Adrenal gland (tissue), 5 donors: ENCODE measurements around the gene RNF138.

Experiments used
- POLR2A ChIP-seq, 2 donors: fragments of 450-650 bp; IDR thresholded peaks; one replicate each; pipeline ENCODE4 v1.6.1; 2017; ENCODE audit warnings: antibody characterized with exemption in 2 of 2, mild to moderate bottlenecking in 2 of 2, moderate library complexity in 1 of 2
- TF ChIP-seq, protein P1 (sequence below), 6 experiments: fragments of 450-650 bp in 4 of 6; fragments of 200-600 bp in 2 of 6; sonication (generic) in 1 of 6; IDR thresholded peaks; 1 replicate in 5 of 6; 2 replicates in 1 of 6; pipeline versions ENCODE4 v1.5.1 to v1.8.0; 2016 to 2021; ENCODE audit warnings: antibody characterized with exemption in 6 of 6, mild to moderate bottlenecking in 2 of 6, moderate library complexity in 1 of 6
- donor health status: DM: no; HTN: no; CAD: no.

DNA sequence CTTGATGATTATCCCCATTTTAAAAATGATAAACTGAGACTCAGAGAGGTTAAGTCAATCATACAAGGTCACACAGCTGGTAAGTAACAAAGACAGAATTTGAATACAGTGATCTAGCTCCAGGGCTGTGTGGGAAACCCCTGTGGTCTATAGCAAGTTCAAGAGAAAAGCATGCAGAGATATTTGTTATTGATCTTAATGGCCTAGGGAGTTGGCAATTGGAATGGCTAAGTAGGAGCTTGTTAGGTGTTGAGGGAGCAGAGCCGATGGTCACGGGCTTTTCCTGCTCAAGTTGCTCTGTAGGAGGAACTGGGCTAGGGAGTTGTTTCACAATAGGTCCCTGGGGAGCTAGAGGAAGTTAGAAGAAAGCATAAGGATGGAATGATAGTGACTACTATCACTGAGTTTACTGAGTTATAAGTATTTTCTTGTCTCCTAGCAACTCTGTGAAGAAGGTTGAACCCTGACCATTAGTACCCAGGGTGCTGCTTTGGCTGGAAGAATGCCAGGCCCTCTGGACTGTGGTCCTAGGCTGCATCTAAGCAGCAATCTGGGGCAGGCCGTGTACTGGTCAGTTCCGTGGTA, 43.1 kb upstream of the RNF138 start:
- TF ChIP-seq, protein P1, sequence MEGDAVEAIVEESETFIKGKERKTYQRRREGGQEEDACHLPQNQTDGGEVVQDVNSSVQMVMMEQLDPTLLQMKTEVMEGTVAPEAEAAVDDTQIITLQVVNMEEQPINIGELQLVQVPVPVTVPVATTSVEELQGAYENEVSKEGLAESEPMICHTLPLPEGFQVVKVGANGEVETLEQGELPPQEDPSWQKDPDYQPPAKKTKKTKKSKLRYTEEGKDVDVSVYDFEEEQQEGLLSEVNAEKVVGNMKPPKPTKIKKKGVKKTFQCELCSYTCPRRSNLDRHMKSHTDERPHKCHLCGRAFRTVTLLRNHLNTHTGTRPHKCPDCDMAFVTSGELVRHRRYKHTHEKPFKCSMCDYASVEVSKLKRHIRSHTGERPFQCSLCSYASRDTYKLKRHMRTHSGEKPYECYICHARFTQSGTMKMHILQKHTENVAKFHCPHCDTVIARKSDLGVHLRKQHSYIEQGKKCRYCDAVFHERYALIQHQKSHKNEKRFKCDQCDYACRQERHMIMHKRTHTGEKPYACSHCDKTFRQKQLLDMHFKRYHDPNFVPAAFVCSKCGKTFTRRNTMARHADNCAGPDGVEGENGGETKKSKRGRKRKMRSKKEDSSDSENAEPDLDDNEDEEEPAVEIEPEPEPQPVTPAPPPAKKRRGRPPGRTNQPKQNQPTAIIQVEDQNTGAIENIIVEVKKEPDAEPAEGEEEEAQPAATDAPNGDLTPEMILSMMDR (IDR thresholded peaks at IDR 0.05): no peak
- TF ChIP-seq POLR2A (IDR thresholded peaks at IDR 0.05): no peak
